HG02981 (cell line): ENCODE data around the gene HNF1A.

Experiments
- ATAC-seq: cut with Tn5 transposase; IDR thresholded peaks from one replicate; pipeline ENCODE4 v1.9.1; 2021; ENCODE audit warnings: mild to moderate bottlenecking, moderate library complexity; ENCODE audit not compliant: unreplicated experiment

Gene HNF1A

DNA sequence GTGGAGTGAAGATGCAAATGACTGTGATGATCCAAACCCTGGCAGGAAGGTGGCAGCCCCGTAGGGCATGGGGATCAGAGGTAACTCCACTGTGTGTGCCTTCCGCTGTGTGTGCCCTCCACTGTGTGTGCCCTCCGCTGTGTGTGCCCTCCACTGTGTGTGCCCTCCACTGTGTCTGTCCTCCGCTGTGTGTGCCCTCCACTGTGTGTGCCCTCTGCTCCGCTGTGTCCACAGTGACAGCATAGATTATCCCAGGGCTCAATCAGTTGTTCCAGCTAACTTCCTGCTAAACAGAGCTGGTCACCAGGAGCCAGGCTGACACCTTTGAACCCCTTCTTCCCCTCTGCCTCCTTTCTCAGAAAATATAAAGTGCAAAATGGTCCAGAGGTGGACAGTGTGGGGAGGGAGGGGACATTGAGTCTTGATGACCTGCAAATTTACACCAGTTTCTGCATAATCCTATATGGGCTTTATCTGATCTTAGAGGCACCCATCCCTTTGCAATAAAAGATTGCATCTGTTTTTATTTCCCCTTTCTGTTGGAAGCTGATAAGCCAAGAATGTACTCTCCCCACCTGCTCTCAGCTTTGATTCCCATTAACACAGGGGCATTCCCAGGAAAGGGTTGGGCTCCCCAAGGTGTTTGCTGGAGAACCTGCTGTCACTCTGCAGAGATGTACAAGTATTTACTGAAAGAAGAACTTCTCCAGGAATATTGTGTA, 21.6 kb upstream of the HNF1A start:
- ATAC-seq, result no peak

- ATAC-seq, result no peak
Observed at GRCh38 chr12:120959111-120959878, 19.0 kb upstream of the HNF1A start.

DNA sequence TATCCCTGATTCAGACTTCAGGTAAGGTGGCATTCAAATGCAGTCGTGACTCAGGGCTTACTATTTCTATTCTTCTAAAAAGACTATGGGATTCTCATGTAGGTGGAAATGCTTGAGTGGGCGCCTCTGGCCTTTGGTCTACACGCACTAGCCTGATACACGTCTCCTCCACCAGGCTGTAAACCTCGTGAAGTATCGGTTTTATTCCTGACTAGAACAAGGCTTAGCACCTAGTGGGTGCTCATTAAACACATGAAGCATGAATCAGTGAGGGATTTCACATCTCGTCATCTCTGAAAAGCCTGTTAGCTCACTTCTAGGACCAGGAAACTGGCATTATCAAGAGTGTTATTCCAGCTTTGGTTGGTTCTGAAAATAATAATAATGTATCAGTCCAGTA, 17.7 kb upstream of the HNF1A start:
- no peak for ATAC-seq

GRCh38 chr12:120961604-120962531, 16.5 kb upstream of the HNF1A start:
- no peak for ATAC-seq

GRCh38 chr12:120962532-120963020, 15.8 kb upstream of the HNF1A start:
- no peak for ATAC-seq

DNA sequence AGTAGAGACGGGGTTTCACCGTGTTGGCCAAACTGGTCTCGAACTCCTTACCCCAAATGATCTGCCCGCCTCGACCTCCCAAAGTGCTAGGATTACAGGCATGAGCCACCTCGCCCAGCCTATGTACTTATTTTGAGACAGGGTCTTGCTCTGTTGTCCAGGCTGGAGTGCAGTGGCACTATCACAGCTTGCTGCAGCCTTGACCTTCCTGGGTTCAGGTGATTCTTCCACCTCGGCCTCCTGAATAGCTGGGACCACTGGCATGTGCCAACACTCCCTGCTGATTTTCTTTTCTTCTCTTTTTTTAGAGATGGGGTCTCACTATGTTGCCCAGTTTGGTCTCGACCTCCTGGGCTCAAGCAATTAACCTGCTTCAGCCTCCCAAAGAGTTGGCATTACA, 14.0 kb upstream of the HNF1A start:
- ATAC-seq, result no peak

DNA sequence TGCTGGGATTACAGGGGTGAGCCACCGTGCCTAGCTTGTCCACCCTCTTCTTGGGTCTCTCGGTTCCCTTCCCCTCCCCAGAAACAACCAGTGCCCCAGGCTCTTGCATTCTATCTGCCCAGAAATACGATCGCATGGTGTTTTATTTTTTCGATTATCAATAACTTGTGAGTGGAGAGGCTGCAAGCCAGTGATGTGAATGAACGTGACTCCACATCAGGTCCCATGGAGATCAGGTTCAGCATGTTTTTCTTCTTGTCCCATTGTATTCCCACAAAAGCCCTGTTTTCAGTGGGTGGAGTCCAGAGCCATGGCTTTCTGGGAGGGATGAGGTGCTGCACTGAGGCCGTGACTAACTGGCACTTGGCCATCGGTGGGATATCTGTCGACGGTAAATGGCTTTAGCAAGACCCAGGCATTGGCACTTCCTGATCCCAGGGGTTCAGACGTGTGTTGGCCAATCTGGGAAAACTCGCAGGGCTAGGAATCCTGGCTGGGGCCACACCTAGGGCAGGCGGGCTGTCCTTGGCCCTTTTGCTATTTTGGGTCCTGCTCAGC, 12.7 kb upstream of the HNF1A start:
- no peak for ATAC-seq

GRCh38 chr12:120970310-120970709, 8.0 kb upstream of the HNF1A start:
- ATAC-seq, result no peak

DNA sequence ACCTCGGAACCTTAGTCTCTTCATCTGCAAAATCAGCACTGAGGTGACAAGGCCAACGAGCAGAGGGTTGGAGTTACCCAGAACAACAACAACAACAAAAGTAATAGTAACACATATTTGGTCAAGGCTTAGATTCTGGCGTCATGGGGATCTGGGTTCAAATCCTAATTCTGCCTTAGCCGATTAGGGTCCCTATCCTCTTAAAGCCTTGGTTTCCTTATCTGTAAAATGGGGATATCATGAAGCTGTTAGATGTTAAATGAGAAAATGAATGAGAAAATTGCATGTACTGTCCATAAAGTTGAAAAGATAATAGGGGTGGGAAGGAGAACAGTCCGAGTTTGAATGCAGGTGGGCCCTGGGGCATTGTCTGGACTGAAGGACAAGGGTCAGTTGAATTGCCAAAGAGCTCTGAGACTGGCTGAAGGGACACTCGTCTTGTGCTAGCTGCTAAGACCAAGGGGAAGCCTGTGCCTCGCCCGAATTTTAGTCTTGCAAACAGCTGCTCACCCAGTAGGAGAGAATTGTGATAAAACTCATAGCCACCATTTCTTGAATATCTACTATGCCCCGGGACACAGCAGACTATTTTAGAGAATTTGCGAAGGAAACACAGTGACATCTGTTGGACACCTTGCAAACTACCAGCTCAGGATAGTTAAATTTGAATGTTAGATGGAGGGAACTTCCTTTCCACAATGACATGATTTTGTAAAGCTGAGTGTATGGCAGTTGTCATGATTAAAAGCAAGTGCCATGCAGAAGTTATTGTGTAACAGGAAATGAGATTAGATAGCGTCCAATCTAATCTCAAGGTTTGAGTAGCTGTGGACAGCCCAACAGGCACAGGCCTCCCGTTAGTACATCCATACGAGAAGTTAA, 6.8 kb upstream of the HNF1A start:
- ATAC-seq, result peak; percentile 56

DNA sequence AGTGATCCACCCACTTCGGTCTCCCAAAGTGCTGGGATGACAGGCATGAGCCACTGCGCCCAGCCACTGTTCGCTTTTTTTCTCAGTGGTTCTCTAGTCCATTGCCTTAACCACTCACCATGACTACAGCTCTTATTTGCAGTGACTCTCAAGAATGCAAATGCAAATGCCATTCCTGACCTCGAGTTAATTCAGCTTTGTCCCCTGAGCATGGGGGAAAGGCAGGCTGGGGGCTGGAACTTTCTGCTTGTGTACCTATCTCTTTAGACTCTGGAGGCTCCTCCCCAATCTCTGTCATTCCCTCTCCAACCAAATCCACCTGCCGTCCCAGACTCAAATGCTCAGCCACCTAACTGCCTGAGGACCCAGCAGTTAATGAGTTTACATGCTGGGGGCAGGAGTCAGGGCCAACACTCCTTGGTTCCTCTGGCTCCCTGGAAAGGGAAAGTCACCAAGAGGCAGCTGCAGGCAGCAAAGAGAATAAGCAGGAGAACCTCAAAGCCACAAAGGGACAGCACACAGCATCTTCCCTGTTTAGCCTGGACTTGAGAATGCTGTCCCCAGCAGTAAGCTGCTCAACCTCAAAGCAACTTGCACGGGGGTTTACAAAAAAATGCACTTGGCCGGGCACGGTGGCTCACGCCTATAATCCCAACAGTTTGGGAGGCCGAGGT, 5.3 kb upstream of the HNF1A start:
- no peak for ATAC-seq

GRCh38 chr12:120977531-120978295, 630 bp upstream of the HNF1A start:
- no peak for ATAC-seq

DNA sequence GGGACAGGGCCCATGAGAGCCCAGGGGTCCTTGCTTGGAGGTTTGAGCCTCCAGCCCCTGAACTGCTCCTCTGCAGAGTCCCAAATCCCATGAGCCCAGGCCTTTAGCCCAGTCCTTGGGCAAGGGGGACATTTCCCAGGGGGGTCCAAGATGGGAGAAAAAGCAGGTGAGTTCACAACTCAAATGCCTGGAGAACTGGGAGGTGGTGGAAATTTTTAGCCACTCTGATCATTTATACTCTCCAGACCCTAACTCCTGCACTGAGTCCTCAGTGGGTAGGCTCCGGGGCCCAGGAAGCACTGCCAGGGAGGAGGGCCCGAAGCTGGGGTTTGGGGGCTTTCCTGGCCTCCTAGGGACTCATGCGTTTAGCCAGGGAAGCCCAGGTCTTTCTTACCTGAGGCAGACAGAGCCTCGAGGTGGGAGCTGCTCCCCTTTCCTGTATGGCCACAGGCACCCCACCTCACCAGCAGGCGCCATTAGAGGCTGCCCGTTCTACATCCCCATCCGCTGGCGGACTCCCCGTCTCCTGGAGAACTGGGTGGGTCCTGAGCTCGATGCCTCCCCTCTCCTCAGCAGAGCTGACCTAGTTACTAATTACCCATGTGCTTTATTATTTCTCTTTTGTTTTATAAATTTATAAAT, 998 bp downstream of the HNF1A start:
- no peak for ATAC-seq

- no peak for ATAC-seq
Observed at GRCh38 chr12:120979862-120980696, 1.7 kb downstream of the HNF1A start.

GRCh38 chr12:120980800-120981368, 2.5 kb downstream of the HNF1A start:
- ATAC-seq, result no peak

- ATAC-seq, result no peak
Observed at GRCh38 chr12:120981407-120981941, 3.1 kb downstream of the HNF1A start.

GRCh38 chr12:120982659-120983058, 4.3 kb downstream of the HNF1A start:
- no peak for ATAC-seq

DNA sequence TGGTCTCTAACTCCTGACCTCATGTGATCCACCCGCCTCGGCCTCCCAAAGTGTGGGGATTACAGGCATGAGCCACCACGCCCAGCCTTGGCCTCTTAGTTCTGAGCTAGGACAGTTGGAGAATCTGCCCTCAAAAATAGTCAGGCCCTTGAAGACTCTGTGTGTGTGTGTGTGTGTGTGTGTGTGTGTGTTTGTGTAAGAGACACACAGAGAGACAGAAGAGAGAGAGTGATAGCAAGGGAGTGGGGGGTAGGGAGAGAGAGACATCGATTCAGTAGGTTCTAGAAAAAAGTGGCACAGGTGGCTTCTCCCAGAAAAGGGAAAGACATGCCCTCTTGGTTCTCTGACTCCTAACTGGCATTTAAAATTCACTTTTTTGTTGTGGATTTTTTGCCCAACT, 5.4 kb downstream of the HNF1A start:
- ATAC-seq, result no peak
